Measurements from ENCODE around the gene CDK14. TPM values are rescaled to one million over a fixed set of nuclear protein-coding genes. Genes with fewer than 3 reads are reported as not detected.

The CDK14 gene
- polyA plus RNA-seq, 1 donor from 2014 or later = 25.1 TPM

DNA sequence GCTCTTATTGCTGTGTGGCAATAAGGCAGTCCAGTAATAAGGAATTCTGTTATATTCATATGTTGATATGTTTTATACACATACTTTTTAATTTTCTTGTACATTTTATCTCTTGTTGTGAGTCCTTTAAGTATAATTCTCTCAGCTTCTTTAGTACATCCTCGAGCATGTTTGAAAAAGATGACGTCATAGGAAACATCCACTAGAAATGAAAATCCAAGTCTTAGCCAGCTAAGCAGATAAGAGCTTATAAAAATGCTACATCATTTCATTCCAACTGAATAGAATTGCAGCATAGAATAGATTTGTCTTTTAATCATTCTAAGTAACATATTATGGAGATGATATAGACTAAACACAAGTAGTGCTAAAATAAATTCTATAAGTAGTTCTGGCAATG is 384.4 kb downstream of the CDK14 start:
- H3F3A ChIP-seq (ENCODE audit: insufficient read depth, low read length, poor library complexity, severe bottlenecking) = no peaks in the 10 kb centered on the region
- TF ChIP-seq, protein P1, sequence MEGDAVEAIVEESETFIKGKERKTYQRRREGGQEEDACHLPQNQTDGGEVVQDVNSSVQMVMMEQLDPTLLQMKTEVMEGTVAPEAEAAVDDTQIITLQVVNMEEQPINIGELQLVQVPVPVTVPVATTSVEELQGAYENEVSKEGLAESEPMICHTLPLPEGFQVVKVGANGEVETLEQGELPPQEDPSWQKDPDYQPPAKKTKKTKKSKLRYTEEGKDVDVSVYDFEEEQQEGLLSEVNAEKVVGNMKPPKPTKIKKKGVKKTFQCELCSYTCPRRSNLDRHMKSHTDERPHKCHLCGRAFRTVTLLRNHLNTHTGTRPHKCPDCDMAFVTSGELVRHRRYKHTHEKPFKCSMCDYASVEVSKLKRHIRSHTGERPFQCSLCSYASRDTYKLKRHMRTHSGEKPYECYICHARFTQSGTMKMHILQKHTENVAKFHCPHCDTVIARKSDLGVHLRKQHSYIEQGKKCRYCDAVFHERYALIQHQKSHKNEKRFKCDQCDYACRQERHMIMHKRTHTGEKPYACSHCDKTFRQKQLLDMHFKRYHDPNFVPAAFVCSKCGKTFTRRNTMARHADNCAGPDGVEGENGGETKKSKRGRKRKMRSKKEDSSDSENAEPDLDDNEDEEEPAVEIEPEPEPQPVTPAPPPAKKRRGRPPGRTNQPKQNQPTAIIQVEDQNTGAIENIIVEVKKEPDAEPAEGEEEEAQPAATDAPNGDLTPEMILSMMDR (IDR thresholded peaks at IDR 0.05; ENCODE audit: poor library complexity, severe bottlenecking) = no peak
- TF ChIP-seq RAD21 (conservative IDR thresholded peaks at IDR 0.05) = no peak
- TF ChIP-seq, protein P2, sequence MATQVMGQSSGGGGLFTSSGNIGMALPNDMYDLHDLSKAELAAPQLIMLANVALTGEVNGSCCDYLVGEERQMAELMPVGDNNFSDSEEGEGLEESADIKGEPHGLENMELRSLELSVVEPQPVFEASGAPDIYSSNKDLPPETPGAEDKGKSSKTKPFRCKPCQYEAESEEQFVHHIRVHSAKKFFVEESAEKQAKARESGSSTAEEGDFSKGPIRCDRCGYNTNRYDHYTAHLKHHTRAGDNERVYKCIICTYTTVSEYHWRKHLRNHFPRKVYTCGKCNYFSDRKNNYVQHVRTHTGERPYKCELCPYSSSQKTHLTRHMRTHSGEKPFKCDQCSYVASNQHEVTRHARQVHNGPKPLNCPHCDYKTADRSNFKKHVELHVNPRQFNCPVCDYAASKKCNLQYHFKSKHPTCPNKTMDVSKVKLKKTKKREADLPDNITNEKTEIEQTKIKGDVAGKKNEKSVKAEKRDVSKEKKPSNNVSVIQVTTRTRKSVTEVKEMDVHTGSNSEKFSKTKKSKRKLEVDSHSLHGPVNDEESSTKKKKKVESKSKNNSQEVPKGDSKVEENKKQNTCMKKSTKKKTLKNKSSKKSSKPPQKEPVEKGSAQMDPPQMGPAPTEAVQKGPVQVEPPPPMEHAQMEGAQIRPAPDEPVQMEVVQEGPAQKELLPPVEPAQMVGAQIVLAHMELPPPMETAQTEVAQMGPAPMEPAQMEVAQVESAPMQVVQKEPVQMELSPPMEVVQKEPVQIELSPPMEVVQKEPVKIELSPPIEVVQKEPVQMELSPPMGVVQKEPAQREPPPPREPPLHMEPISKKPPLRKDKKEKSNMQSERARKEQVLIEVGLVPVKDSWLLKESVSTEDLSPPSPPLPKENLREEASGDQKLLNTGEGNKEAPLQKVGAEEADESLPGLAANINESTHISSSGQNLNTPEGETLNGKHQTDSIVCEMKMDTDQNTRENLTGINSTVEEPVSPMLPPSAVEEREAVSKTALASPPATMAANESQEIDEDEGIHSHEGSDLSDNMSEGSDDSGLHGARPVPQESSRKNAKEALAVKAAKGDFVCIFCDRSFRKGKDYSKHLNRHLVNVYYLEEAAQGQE (IDR thresholded peaks at IDR 0.05; ENCODE audit: borderline replicate concordance) = no peak
- no peak overlapping the region for H3K27ac ChIP-seq (ENCODE audit: low read length)
- H3K27me3 ChIP-seq (ENCODE audit: insufficient read depth, low read depth, low read length) = no peaks in the 10 kb centered on the region
- no peak overlapping the region for H3K9ac ChIP-seq (ENCODE audit: low read length)
- no peak overlapping the region for H3K4me3 ChIP-seq (ENCODE audit: low read length)
- no peaks in the 10 kb centered on the region for H4K20me1 ChIP-seq (ENCODE audit: insufficient read depth)
- H3K9me3 ChIP-seq (ENCODE audit: low read length) = no peaks in the 10 kb centered on the region
- H2AFZ ChIP-seq (ENCODE audit: low read depth, low read length) = no peak overlapping the region
- H3K4me2 ChIP-seq (ENCODE audit: low read length) = no peak overlapping the region
- no peaks in the 10 kb centered on the region for H3K36me3 ChIP-seq (ENCODE audit: insufficient read depth, low read length)
- H3K79me2 ChIP-seq (replicated peaks; ENCODE audit: insufficient read depth, low read length) = no peaks in the 10 kb centered on the region
- H3K9me2 ChIP-seq (ENCODE audit: insufficient read depth, low read length) = no peaks in the 10 kb centered on the region

DNA sequence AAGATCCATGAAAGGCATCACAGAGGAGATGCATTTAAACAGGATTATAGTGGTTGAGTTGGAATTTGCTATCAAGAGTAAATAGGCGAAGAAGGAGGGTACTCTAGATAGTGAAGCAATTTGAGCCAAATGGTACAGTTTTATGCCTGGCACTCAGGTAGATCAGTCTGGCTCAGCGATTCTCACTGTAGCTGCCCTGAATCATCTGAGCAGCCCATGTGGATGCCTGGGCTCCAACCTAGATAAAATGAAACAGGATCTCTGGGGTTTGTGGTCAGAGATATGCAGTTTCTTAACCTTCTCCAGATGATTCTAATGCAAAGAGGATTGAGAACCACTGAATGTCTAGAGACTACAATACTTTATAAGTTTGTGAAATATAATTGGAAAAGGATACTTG is 386.1 kb downstream of the CDK14 start:
- TF ChIP-seq SMC3 (conservative IDR thresholded peaks at IDR 0.05; ENCODE audit: poor library complexity) (no peak), EZH2 (IDR thresholded peaks at IDR 0.05; ENCODE audit: borderline replicate concordance, insufficient read depth, low read length, poor library complexity, severe bottlenecking) (no peak), POLR2AphosphoS5 (IDR thresholded peaks at IDR 0.05) (no peak), EP300 (conservative IDR thresholded peaks at IDR 0.05; ENCODE audit: poor library complexity, severe bottlenecking) (no peak), MXI1 (conservative IDR thresholded peaks at IDR 0.05; ENCODE audit: poor library complexity, severe bottlenecking) (no peak), RAD21 (conservative IDR thresholded peaks at IDR 0.05) (no peak)
- TF ChIP-seq, protein P1 (IDR thresholded peaks at IDR 0.05; ENCODE audit: poor library complexity, severe bottlenecking) = no peak
- Histone ChIP-seq H3K79me2 (replicated peaks; ENCODE audit: insufficient read depth, low read length) (no peaks in the 10 kb centered on the region), H4K20me1 (ENCODE audit: insufficient read depth) (no peaks in the 10 kb centered on the region), H3F3A (ENCODE audit: insufficient read depth, low read length, poor library complexity, severe bottlenecking) (no peaks in the 10 kb centered on the region), H3K9me3 (ENCODE audit: low read length) (no peaks in the 10 kb centered on the region), H3K9me2 (ENCODE audit: insufficient read depth, low read length) (no peaks in the 10 kb centered on the region), H3K36me3 (ENCODE audit: insufficient read depth, low read length) (no peaks in the 10 kb centered on the region), H2AFZ (ENCODE audit: low read depth, low read length) (no peak overlapping the region), H3K27me3 (ENCODE audit: insufficient read depth, low read depth, low read length) (no peaks in the 10 kb centered on the region), H3K4me3 (ENCODE audit: low read length) (no peak overlapping the region), H3K27ac (ENCODE audit: low read length) (no peak overlapping the region), H3K9ac (ENCODE audit: low read length) (no peak overlapping the region), H3K4me2 (ENCODE audit: low read length) (no peak overlapping the region)
